Loucy (cell line): Measurements from ENCODE around the gene HLA-B.

ENCODE experiments used
- CTCF ChIP-seq: fragments of 200-600 bp; sonication (generic); conservative IDR thresholded peaks from 2 replicates; pipeline ENCODE4 v1.5.1; 2014; ENCODE audit warnings: mild to moderate bottlenecking, antibody characterized with exemption, low read length
- EZH2phosphoT487 ChIP-seq: fragments of 200-600 bp; IDR thresholded peaks from 2 replicates; pipeline ENCODE4 v1.6.1; 2018; ENCODE audit warnings: antibody characterized with exemption, mild to moderate bottlenecking, moderate library complexity, borderline replicate concordance

- no peak for TF ChIP-seq CTCF
- TF ChIP-seq EZH2phosphoT487 = no peak
Observed at GRCh38 chr6:31379850-31380249, 22.9 kb upstream of the HLA-B start.
